K562 (cell line): ENCODE data around the gene GPNMB. TPM values are rescaled to one million over a fixed set of nuclear protein-coding genes. Genes with fewer than 3 reads are reported as not detected.

ENCODE experiments used
- ATAC-seq: fragments of 200-7000 bp; cut with Tn5 transposase; 3 replicates; pipeline ENCODE4 v1.9.1; 2020; ENCODE audit warnings: moderate library complexity
- BruUV-seq: library from RNA; stranded (reverse); fragments of 400-500 nt; replicated peaks from 2 replicates; lab custom pipeline; 2021; lab: Mats Ljungman, UMichigan
- CTCF ChIA-PET: fragments of 300-600 bp; formaldehyde crosslinking; extraction: SDS; loops from one replicate; lab custom pipeline; 2021; ENCODE audit warnings: low intra/inter-chr PET ratio; lab: Yijun Ruan, JAX
- POLR2A ChIA-PET: fragments of 300-600, 350-650 bp; sonication (Branson Sonifier 250); formaldehyde crosslinking; extraction: SDS; loops from one replicate; lab custom pipeline; 2021; ENCODE audit warnings: antibody characterized with exemption, inconsistent platforms; lab: Yijun Ruan, JAX
- DNase-seq, 4 experiments: peaks; one replicate each; pipeline versions ENCODE4 v3.0.0 to v3.0.0-alpha.2; 2011 to 2018; ENCODE audit warnings: low spot score in 3 of 4, mixed read lengths in 3 of 4; ENCODE audit errors: extremely low read depth in 1 of 4
- FAIRE-seq: peaks from 2 replicates; lab custom pipeline; 2011; peaks lifted over from hg19 to GRCh38; lab: Jason Lieb, UNC
- H2AFZ ChIP-seq: 2 replicates; pipeline ENCODE4 v1.6.0; 2011; ENCODE audit warnings: low read depth, low read length, control low read depth, inconsistent platforms
- H3K27ac ChIP-seq: fragments of 200-600 bp; 3 replicates; pipeline ENCODE4 v1.8.0; 2011; ENCODE audit warnings: low read depth, mild to moderate bottlenecking, control low read depth, inconsistent platforms, low read length, moderate library complexity, mixed read lengths; ENCODE audit errors: extremely low read depth
- H3K27me3 ChIP-seq, 2 experiments: fragments of 300-600 bp in 1 of 2; 2 replicates in 1 of 2; 3 replicates in 1 of 2; pipeline versions ENCODE4 v1.6.0 to v1.8.0; 2011; ENCODE audit warnings: inconsistent platforms in 2 of 2, low read length in 2 of 2, mild to moderate bottlenecking in 1 of 2, mixed read lengths in 1 of 2, moderate library complexity in 1 of 2; ENCODE audit not compliant: control insufficient read depth in 2 of 2, insufficient read depth in 2 of 2
- H3K36me3 ChIP-seq: fragments of 300-600 bp; 3 replicates; pipeline ENCODE4 v1.8.0; 2011; ENCODE audit warnings: mild to moderate bottlenecking, low read length, inconsistent platforms; ENCODE audit not compliant: control insufficient read depth, insufficient read depth
- H3K4me1 ChIP-seq, 2 experiments: fragments of 200-600 bp in 1 of 2; replicated peaks in 1 of 2; 2 replicates in 1 of 2; 3 replicates in 1 of 2; pipeline versions ENCODE4 v1.5.1 to v1.8.0; 2011; ENCODE audit warnings: inconsistent platforms in 2 of 2, low read length in 2 of 2, mild to moderate bottlenecking in 1 of 2, mixed read lengths in 1 of 2, moderate library complexity in 1 of 2; ENCODE audit not compliant: control insufficient read depth in 2 of 2, insufficient read depth in 2 of 2
- H3K4me2 ChIP-seq: 2 replicates; pipeline ENCODE4 v1.6.1; 2011; ENCODE audit warnings: low read length, control low read depth, inconsistent platforms, mixed read lengths; ENCODE audit not compliant: insufficient read depth
- H3K4me3 ChIP-seq: fragments of 200-600 bp; sonication (generic), shearing (Covaris generic); 2 replicates; pipeline ENCODE4 v1.5.1; 2016; ENCODE audit warnings: control low read depth, inconsistent platforms
- H3K79me2 ChIP-seq: fragments of 200-600 bp; 3 replicates; pipeline ENCODE4 v1.8.0; 2011; ENCODE audit warnings: low read length, inconsistent platforms; ENCODE audit not compliant: control insufficient read depth, insufficient read depth
- H3K9ac ChIP-seq, 2 experiments: 2 replicates each; pipeline versions ENCODE4 v1.6.0 to v1.6.1; 2011; ENCODE audit warnings: low read depth in 2 of 2, low read length in 2 of 2, control low read depth in 1 of 2, inconsistent platforms in 1 of 2, mild to moderate bottlenecking in 1 of 2, mixed read lengths in 1 of 2; ENCODE audit not compliant: insufficient read depth in 1 of 2
- H3K9me1 ChIP-seq: one replicate; pipeline ENCODE4 v1.6.0; 2011; ENCODE audit warnings: inconsistent platforms, mild to moderate bottlenecking, low read length, moderate library complexity; ENCODE audit not compliant: control insufficient read depth, insufficient read depth
- H3K9me3 ChIP-seq: replicated peaks from 2 replicates; pipeline ENCODE4 v1.5.1; 2011; ENCODE audit warnings: low read depth, low read length, inconsistent platforms; ENCODE audit not compliant: control insufficient read depth, insufficient read depth
- H4K20me1 ChIP-seq: replicated peaks from 2 replicates; pipeline ENCODE4 v1.6.1; 2011; ENCODE audit warnings: low read length, inconsistent platforms, mixed read lengths; ENCODE audit not compliant: control insufficient read depth, insufficient read depth
- BDP1 ChIP-seq: IDR thresholded peaks from 3 replicates; pipeline ENCODE4 v1.6.1; 2011; ENCODE audit not compliant: insufficient read length, insufficient read depth
- C11orf30 ChIP-seq: fragments of 450-650 bp; IDR thresholded peaks from 2 replicates; pipeline ENCODE4 v1.6.1; 2016; ENCODE audit warnings: low read depth, mild to moderate bottlenecking
- CCAR2 ChIP-seq: fragments of 200-400 bp; formaldehyde crosslinking; IDR thresholded peaks from 2 replicates; pipeline ENCODE4 v1.6.1; 2017; ENCODE audit warnings: mild to moderate bottlenecking, low read depth, low read length
- HBP1 ChIP-seq: fragments of 450-650 bp; formaldehyde crosslinking; IDR thresholded peaks from 2 replicates; pipeline ENCODE4 v1.4.0; 2022; ENCODE audit warnings: missing genetic modification characterization
- NBN ChIP-seq: fragments of 450-650 bp; IDR thresholded peaks from 2 replicates; pipeline ENCODE4 v1.6.1; 2016; ENCODE audit warnings: low read depth, mild to moderate bottlenecking
- SMAD4 ChIP-seq: fragments of 250-450 bp; sonication (Bioruptor Pico); conservative IDR thresholded peaks from 2 replicates; pipeline ENCODE4 v1.8.0; 2021; ENCODE audit warnings: inconsistent platforms, mild to moderate bottlenecking, moderate library complexity
- STAG1 ChIP-seq: sonication (generic); formaldehyde crosslinking; IDR thresholded peaks from 2 replicates; pipeline ENCODE4 v1.5.0; 2020; ENCODE audit warnings: missing genetic modification reagents, borderline replicate concordance
- TAF9B ChIP-seq: fragments of 450-650 bp; IDR thresholded peaks from 2 replicates; pipeline ENCODE4 v1.6.1; 2018; ENCODE audit warnings: mild to moderate bottlenecking; ENCODE audit not compliant: partially characterized antibody
- TCF7 ChIP-seq: sonication (generic); IDR thresholded peaks from 2 replicates; pipeline ENCODE4 v1.6.1; 2016; ENCODE audit warnings: antibody characterized with exemption, borderline replicate concordance
- THAP12 ChIP-seq: fragments of 250-450 bp; sonication (Bioruptor Pico); IDR thresholded peaks from 2 replicates; pipeline ENCODE4 v1.9.0; 2021; ENCODE audit warnings: mild to moderate bottlenecking, inconsistent platforms
- ZBTB11 ChIP-seq, 3 experiments: fragments of 200-800 bp in 1 of 3; fragments of 250-450 bp in 1 of 3; fragments of 450-650 bp in 1 of 3; sonication (Bioruptor Pico) in 1 of 3; sonication (Bioruptor generic) in 1 of 3; formaldehyde crosslinking in 1 of 3; IDR thresholded peaks; 2 replicates each; pipeline versions ENCODE4 v1.6.1 to v1.8.0; 2016 to 2022; ENCODE audit warnings: mild to moderate bottlenecking in 2 of 3, missing genetic modification characterization in 2 of 3, missing compliant biosample characterization in 1 of 3, moderate library complexity in 1 of 3
- ZNF253 ChIP-seq: fragments of 250-450 bp; sonication (Bioruptor Pico); conservative IDR thresholded peaks from 2 replicates; pipeline ENCODE4 v1.6.1; 2021; ENCODE audit warnings: mild to moderate bottlenecking
- ZNF282 ChIP-seq: sonication (generic); formaldehyde crosslinking; IDR thresholded peaks from 2 replicates; pipeline ENCODE4 v1.8.1; 2023; ENCODE audit warnings: missing genetic modification reagents
- WGBS: fragments of 100-300 bp; shearing (Covaris generic); methylation state at CpG from one replicate; pipeline ENCODE4 v1.1.6; 2016; ENCODE audit warnings: low coverage, mixed read lengths; ENCODE audit not compliant: insufficient coverage; ENCODE audit errors: missing lambda C conversion rate; 5-methylcytosine and 5-hydroxymethylcytosine counted together
- in situ Hi-C: fragments of 300-500 bp; cut with MboI; formaldehyde crosslinking; loops from 4 replicates; pipeline ENCODE4 v1.15.0; 2018; ENCODE audit warnings: inconsistent platforms, mixed read lengths
- intact Hi-C: fragments of 100-400 bp; cut with micrococcal nuclease; formaldehyde crosslinking; loops from 2 replicates; pipeline ENCODE4 v1.14.2; 2022
- polyA plus RNA-seq, 8 experiments: library from polyadenylated mRNA; depleted of rRNA in 4 of 8; stranded (reverse) in 5 of 8; unstranded in 3 of 8; fragments of >200 nt; fragmentation: Nextera tagmentation in 2 of 8; fragmentation: Illumina TruSeq in 1 of 8; extraction: Ambion mirVana in 2 of 8; extraction: Trizol in 1 of 8; gene quantifications; 2 replicates each; pipeline versions ENCODE4 v1.2.1 to v1.2.3, GENCODE V29; 2011 to 2014; ENCODE audit warnings: inconsistent platforms in 1 of 8, missing spikeins in 1 of 8
- total RNA-seq, 7 experiments: library from RNA; depleted of rRNA in 6 of 7; stranded (reverse); fragments of >200 nt in 6 of 7; fragmentation: Illumina TruSeq in 2 of 7; extraction: Trizol in 2 of 7; gene quantifications; 2 replicates each; pipeline versions ENCODE4 v1.2.1 to v1.2.3, GENCODE V29; 2011 to 2021; ENCODE audit warnings: low replicate concordance in 1 of 7

The GPNMB gene
- total and polyA plus RNA-seq, 9 of the 15 experiments (the other 6 are each of a cell fraction or from before 2014, with no cell fraction given): 0.15 to 0.72 (median 0.33) TPM

- no TSS peak for BruUV-seq
- Histone ChIP-seq H3K4me2 (no peak overlapping the region), H2AFZ (peak overlapping the region; percentile 59), H3K27me3 (no peaks in the 10 kb centered on the region), H3K9me3 (no peaks in the 10 kb centered on the region), H3K9ac (peak overlapping the region in 1 of 2 experiments; percentile 42; a peak in 1 of 4 replicates), H3K27ac (no peak overlapping the region), H3K36me3 (no peaks in the 10 kb centered on the region), H3K4me3 (no peak overlapping the region), H4K20me1 (no peaks in the 10 kb centered on the region), H3K4me1 (peaks cover 0 to under 1% of the 10 kb centered on the region in 2 experiments; a peak in 3 of 5 replicates), H3K9me1 (no peaks in the 10 kb centered on the region), H3K79me2 (no peaks in the 10 kb centered on the region)
- FAIRE-seq: no peak
- intact Hi-C loops: no loop called here
- DNase-seq: no peak
- ATAC-seq: no peak
- POLR2A ChIA-PET: interaction anchor here (0.7 kb wide), 1 partner anchor 1106 kb away, joined by 4 read pairs; no protein-coding TSS in a partner anchor
- 43% methylated on average over 11 of the region's 12 CpGs for WGBS
- in situ Hi-C loops: no loop called here
- CTCF ChIA-PET: no interaction called here
- no peak for TF ChIP-seq TCF7
- no peak for TF ChIP-seq BDP1
- TF ChIP-seq CCAR2: no peak
- no peak for TF ChIP-seq ZNF253 (CRISPR knock-in tag)
- TF ChIP-seq NBN: no peak
- no peak for TF ChIP-seq THAP12
- no peak for TF ChIP-seq SMAD4 (CRISPR knock-in tag)
- TF ChIP-seq STAG1 (CRISPR knock-in tag): no peak
- TF ChIP-seq ZNF282 (CRISPR knock-in tag): no peak
- no peak for TF ChIP-seq HBP1
- no peak for TF ChIP-seq ZBTB11 (CRISPR knock-in tag; IDR thresholded peaks at IDR 0.05)
- no peak for TF ChIP-seq TAF9B
- no peak for TF ChIP-seq C11orf30
Measured at GRCh38 chr7:23293500-23294073, 47.0 kb downstream of the GPNMB start.
